CD14-positive monocyte (primary cell): ENCODE data around the gene RIC8A. TPM values are rescaled to one million over a fixed set of nuclear protein-coding genes. Genes with fewer than 3 reads are reported as not detected.

Experiments used
- DNase-seq, 3 donors: peaks; one replicate each; pipeline ENCODE4 v3.0.0-alpha.2; 2011 to 2022
- H2AFZ ChIP-seq: 2 replicates; pipeline ENCODE4 v1.6.0; 2012; ENCODE audit warnings: mild to moderate bottlenecking, low read depth, low read length, inconsistent platforms; ENCODE audit not compliant: insufficient read depth, poor library complexity, severe bottlenecking
- H3K27ac ChIP-seq, 2 donors: 1 replicate in 1 of 2; 2 replicates in 1 of 2; pipeline ENCODE4 v1.5.1; 2012 to 2013; ENCODE audit warnings: low read length in 2 of 2, control low read depth in 1 of 2, inconsistent platforms in 1 of 2, low read depth in 1 of 2, mild to moderate bottlenecking in 1 of 2
- H3K27me3 ChIP-seq, 2 donors: one replicate each; pipeline versions ENCODE4 v1.6.0 to v1.6.1; 2011 to 2013; ENCODE audit warnings: low read length in 2 of 2; ENCODE audit not compliant: control insufficient read depth in 2 of 2, insufficient read depth in 2 of 2
- H3K36me3 ChIP-seq, 2 donors: replicated peaks in 1 of 2; 1 replicate in 1 of 2; 2 replicates in 1 of 2; pipeline versions ENCODE4 v1.5.1 to v1.6.1; 2012 to 2013; ENCODE audit warnings: low read length in 2 of 2, control low read depth in 1 of 2, inconsistent platforms in 1 of 2, mild to moderate bottlenecking in 1 of 2; ENCODE audit not compliant: insufficient read depth in 2 of 2, control insufficient read depth in 1 of 2
- H3K4me1 ChIP-seq, 2 donors: 1 replicate in 1 of 2; 2 replicates in 1 of 2; pipeline versions ENCODE4 v1.5.1 to v1.6.1; 2012 to 2013; ENCODE audit warnings: low read length in 2 of 2, control low read depth in 1 of 2, inconsistent platforms in 1 of 2, mild to moderate bottlenecking in 1 of 2, moderate library complexity in 1 of 2; ENCODE audit not compliant: insufficient read depth in 2 of 2, control insufficient read depth in 1 of 2
- H3K4me2 ChIP-seq: replicated peaks from 2 replicates; pipeline ENCODE3; 2012; ENCODE audit warnings: low read length, moderate library complexity, mild to moderate bottlenecking; ENCODE audit not compliant: poor library complexity, severe bottlenecking; ENCODE audit errors: extremely low read depth
- H3K4me3 ChIP-seq, 3 experiments: fragments of 200-600 bp in 1 of 3; sonication (generic) in 1 of 3; replicated peaks in 1 of 3; 1 replicate in 2 of 3; 2 replicates in 1 of 3; pipeline ENCODE4 v1.5.1; 2011 to 2013; ENCODE audit warnings: low read length in 3 of 3, mild to moderate bottlenecking in 3 of 3, control low read depth in 2 of 3, low read depth in 2 of 3, inconsistent platforms in 1 of 3, moderate library complexity in 1 of 3
- H3K79me2 ChIP-seq: 2 replicates; pipeline ENCODE4 v1.6.0; 2012; ENCODE audit warnings: mild to moderate bottlenecking, control low read depth, inconsistent platforms, low read length, moderate library complexity; ENCODE audit not compliant: insufficient read depth
- H3K9ac ChIP-seq: 2 replicates; pipeline ENCODE4 v1.6.0; 2017; ENCODE audit warnings: low read length, mild to moderate bottlenecking; ENCODE audit not compliant: insufficient read depth, poor library complexity, severe bottlenecking
- H3K9me3 ChIP-seq, 2 donors: replicated peaks in 1 of 2; 1 replicate in 1 of 2; 2 replicates in 1 of 2; pipeline versions ENCODE4 v1.5.1 to v1.6.1; 2012 to 2013; ENCODE audit warnings: low read length in 2 of 2, control low read depth in 1 of 2; ENCODE audit not compliant: control insufficient read depth in 1 of 2, insufficient read depth in 1 of 2
- H4K20me1 ChIP-seq: 2 replicates; pipeline ENCODE4 v1.6.0; 2012; ENCODE audit warnings: mild to moderate bottlenecking, low read length, control low read depth, moderate library complexity; ENCODE audit not compliant: insufficient read depth
- H3K27ac Mint-ChIP-seq, 7 donors: one replicate each; pipeline ENCODE4 v1.8.0; 2020; ENCODE audit warnings: mild to moderate bottlenecking in 7 of 7, mixed read lengths in 7 of 7, moderate library complexity in 6 of 7, inconsistent platforms in 2 of 7
- H3K27me3 Mint-ChIP-seq, 3 donors: one replicate each; pipeline ENCODE4 v1.8.0; 2021 to 2022; ENCODE audit warnings: low read depth in 3 of 3, mild to moderate bottlenecking in 3 of 3, mixed read lengths in 3 of 3, moderate library complexity in 3 of 3, inconsistent platforms in 1 of 3
- H3K36me3 Mint-ChIP-seq, 2 donors: one replicate each; pipeline ENCODE4 v1.8.0; 2020; ENCODE audit warnings: mixed read lengths in 2 of 2, inconsistent platforms in 1 of 2, mild to moderate bottlenecking in 1 of 2
- H3K4me1 Mint-ChIP-seq: one replicate; pipeline ENCODE4 v1.8.0; 2020; ENCODE audit warnings: mild to moderate bottlenecking, mixed read lengths
- H3K4me3 Mint-ChIP-seq, 2 donors: one replicate each; pipeline ENCODE4 v1.8.0; 2020; ENCODE audit warnings: mild to moderate bottlenecking in 2 of 2, mixed read lengths in 2 of 2, moderate library complexity in 1 of 2
- H3K9me3 Mint-ChIP-seq, 7 donors: one replicate each; pipeline ENCODE4 v1.8.0; 2020 to 2022; ENCODE audit warnings: mixed read lengths in 7 of 7, mild to moderate bottlenecking in 6 of 7, moderate library complexity in 6 of 7, inconsistent platforms in 2 of 7
- WGBS: methylation state at CpG from one replicate; pipeline ENCODE4 v1.1.5; 2013; ENCODE audit warnings: missing lambda C conversion rate; ENCODE audit not compliant: insufficient coverage; 5-methylcytosine and 5-hydroxymethylcytosine counted together
- intact Hi-C, 2 donors: fragments of 100-400 bp; cut with micrococcal nuclease; formaldehyde crosslinking; loops; one replicate each; pipeline versions ENCODE4 v1.15.0 to v1.15.1; 2023
- polyA plus RNA-seq, 3 donors: library from polyadenylated mRNA; depleted of rRNA in 1 of 3; unstranded in 2 of 3; stranded (reverse) in 1 of 3; fragments of 300-500 nt in 2 of 3; fragments of >200 nt in 1 of 3; fragmentation: Illumina TruSeq in 2 of 3; gene quantifications; 1 replicate in 2 of 3; 2 replicates in 1 of 3; pipeline ENCODE4 v1.2.3, GENCODE V29; 2012 to 2021
- TF ChIP-seq, protein P1 (sequence below): fragments of 200-600 bp; IDR thresholded peaks from one replicate; pipeline ENCODE4 v1.8.0; 2022; ENCODE audit warnings: antibody characterized with exemption, mild to moderate bottlenecking

The RIC8A gene
- polyA plus RNA-seq, 3 donors, result 51.1 to 79.1 (median 56.5) TPM

- Histone ChIP-seq H3K36me3 (peaks cover 13 to 31% of the 10 kb centered on the region in 2 donors), H3K4me3 (no peak overlapping the region), H3K9me3 (no peaks in the 10 kb centered on the region), H2AFZ (no peak overlapping the region), H3K9ac (no peak overlapping the region), H3K27me3 (no peaks in the 10 kb centered on the region), H3K27ac (no peak overlapping the region), H4K20me1 (peaks cover 43% of the 10 kb centered on the region), H3K79me2 (peaks cover 36% of the 10 kb centered on the region), H3K4me1 (peaks cover 36 to 52% of the 10 kb centered on the region in 2 donors), H3K4me2 (no peak overlapping the region)
- 95% methylated on average over 5 of the region's 7 CpGs for WGBS
- intact Hi-C loops, result loop anchor here (5.0 to 10.0 kb wide), 2 partner anchors 34 to 302 kb away; partner anchors contain the start of genes PSMD13 (in 1 of the 2), RNH1 (in 1 of the 2) and SIRT3 (in 1 of the 2)
- DNase-seq, result no peak
- Mint-ChIP-seq H3K27ac (peak overlapping the region in 4 of 7 donors; percentile 21 to 78 (median 50)), H3K9me3 (peaks cover 0 to 2% (median 0%) of the 10 kb centered on the region in 7 donors), H3K36me3 (peaks cover 35 to 43% of the 10 kb centered on the region in 2 donors), H3K4me1 (peaks cover 43% of the 10 kb centered on the region), H3K27me3 (peaks cover 2 to 9% (median 6%) of the 10 kb centered on the region in 3 donors), H3K4me3 (no peak overlapping the region)
- TF ChIP-seq, protein P1, sequence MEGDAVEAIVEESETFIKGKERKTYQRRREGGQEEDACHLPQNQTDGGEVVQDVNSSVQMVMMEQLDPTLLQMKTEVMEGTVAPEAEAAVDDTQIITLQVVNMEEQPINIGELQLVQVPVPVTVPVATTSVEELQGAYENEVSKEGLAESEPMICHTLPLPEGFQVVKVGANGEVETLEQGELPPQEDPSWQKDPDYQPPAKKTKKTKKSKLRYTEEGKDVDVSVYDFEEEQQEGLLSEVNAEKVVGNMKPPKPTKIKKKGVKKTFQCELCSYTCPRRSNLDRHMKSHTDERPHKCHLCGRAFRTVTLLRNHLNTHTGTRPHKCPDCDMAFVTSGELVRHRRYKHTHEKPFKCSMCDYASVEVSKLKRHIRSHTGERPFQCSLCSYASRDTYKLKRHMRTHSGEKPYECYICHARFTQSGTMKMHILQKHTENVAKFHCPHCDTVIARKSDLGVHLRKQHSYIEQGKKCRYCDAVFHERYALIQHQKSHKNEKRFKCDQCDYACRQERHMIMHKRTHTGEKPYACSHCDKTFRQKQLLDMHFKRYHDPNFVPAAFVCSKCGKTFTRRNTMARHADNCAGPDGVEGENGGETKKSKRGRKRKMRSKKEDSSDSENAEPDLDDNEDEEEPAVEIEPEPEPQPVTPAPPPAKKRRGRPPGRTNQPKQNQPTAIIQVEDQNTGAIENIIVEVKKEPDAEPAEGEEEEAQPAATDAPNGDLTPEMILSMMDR, result no peak
Measured at GRCh38 chr11:203056-203944, 4.2 kb upstream of the RIC8A start.

- 96% methylated on average over 4 of the region's 4 CpGs for WGBS
- Mint-ChIP-seq H3K9me3 (peaks cover 0 to 2% (median 0%) of the 10 kb centered on the region in 7 donors), H3K4me3 (no peak overlapping the region), H3K27ac (peak overlapping the region in 1 of 7 donors; percentile 4), H3K4me1 (peaks cover 44% of the 10 kb centered on the region), H3K27me3 (peaks cover 2 to 7% (median 4%) of the 10 kb centered on the region in 3 donors), H3K36me3 (peaks cover 35 to 43% of the 10 kb centered on the region in 2 donors)
- TF ChIP-seq, protein P1, result no peak
- H3K4me3 ChIP-seq, result no peak overlapping the region
- peaks cover 37 to 55% of the 10 kb centered on the region in 2 donors for H3K4me1 ChIP-seq
- H3K4me2 ChIP-seq, result no peak overlapping the region
- peaks cover 44% of the 10 kb centered on the region for H4K20me1 ChIP-seq
- H3K79me2 ChIP-seq, result peaks cover 43% of the 10 kb centered on the region
- no peak overlapping the region for H3K27ac ChIP-seq
- H3K27me3 ChIP-seq, result no peaks in the 10 kb centered on the region
- no peak overlapping the region for H3K9ac ChIP-seq
- peak in 1 of 3 donors; percentile 3 for DNase-seq
- H2AFZ ChIP-seq, result no peak overlapping the region
- no peaks in the 10 kb centered on the region for H3K9me3 ChIP-seq
- peaks cover 13 to 31% of the 10 kb centered on the region in 2 donors for H3K36me3 ChIP-seq
- intact Hi-C loops, result loop anchor here (5.0 to 10.0 kb wide), 2 partner anchors 33 to 301 kb away; partner anchors contain the start of genes PSMD13 (in 1 of the 2), RNH1 (in 1 of the 2) and SIRT3 (in 1 of the 2)
Measured at GRCh38 chr11:203945-204586, 3.4 kb upstream of the RIC8A start.
